GM21619 (cell line): Measurements from ENCODE around the gene NKAIN4.

Source experiments
- ATAC-seq: cut with Tn5 transposase; IDR thresholded peaks from one replicate; pipeline ENCODE4 v1.9.1; 2021; ENCODE audit not compliant: unreplicated experiment

NKAIN4 gene

DNA sequence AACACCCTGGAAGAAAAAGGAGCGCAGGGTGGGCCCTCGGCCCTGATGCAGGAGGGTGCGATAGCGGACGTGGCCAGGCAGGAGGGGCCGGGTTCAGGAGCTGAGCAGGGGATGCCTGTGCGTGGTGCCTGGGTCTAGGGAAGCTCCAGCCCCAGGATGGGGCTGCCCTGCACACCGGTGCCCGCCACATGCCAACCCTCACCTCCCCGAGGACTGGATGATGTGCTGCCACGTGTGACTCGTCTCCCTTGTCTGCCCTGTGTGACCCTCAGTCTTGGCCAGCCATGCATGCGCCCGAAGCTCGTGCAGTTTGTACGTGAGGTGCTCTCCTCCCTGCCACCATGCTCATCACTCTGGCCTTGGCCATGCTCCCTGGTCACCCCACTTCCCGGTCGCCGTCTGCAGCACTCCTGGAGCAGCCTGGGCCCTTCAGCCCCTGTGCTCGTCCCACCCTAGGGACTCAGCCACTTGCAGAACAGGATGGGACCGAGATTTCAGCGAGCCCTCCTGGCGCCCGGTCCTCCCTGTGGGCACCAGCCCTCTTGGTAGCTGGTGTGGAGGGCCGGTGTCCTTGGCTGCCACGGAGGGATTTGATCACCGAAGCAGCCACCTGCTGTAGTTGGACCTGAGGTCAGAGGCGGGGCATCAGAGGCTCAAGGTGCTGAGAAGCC lies 34.5 kb upstream of the NKAIN4 start:
- ATAC-seq: no peak

DNA sequence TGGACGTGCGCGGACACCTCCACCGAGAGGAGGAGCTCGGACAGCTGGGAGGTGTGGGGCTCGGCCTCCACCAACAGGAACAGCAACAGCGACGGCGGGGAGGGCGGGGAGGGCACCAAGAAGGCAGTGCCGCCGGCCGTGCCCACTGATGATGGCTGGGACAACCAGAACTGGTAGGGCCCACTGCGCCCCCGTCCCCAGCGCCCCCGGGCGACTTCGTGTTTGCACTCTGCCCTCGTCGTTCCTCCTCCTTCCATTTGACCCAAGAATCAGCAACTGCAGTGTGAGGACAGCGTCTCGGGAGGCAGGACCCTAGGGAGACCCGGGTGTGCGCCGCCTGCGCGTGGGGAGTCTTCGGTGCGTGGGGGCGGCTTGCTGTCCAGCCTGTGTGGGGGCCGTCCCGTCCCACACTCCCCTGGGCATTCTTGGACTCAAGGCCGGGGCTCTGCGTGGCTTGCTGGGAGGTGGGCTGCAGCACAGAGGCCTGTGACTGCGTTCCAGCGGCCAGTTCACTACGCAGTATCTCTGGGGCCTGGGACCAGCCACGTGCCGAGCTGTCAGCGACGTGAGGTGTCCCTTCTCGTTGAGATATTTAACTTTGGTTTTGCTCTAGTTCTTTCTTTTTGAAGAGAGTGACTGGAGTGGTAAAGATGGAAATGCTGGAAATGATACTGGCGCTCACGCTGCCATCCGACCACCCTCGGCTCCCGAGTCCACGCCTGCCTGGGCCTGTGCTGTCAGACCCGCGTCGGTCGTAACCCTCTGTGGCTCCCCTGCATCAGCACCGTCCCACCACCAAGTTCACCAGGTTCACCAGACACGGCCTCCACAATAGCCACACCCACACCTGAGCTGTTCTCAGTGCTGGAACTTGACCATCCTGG lies 33.7 kb upstream of the NKAIN4 start:
- no peak for ATAC-seq

DNA sequence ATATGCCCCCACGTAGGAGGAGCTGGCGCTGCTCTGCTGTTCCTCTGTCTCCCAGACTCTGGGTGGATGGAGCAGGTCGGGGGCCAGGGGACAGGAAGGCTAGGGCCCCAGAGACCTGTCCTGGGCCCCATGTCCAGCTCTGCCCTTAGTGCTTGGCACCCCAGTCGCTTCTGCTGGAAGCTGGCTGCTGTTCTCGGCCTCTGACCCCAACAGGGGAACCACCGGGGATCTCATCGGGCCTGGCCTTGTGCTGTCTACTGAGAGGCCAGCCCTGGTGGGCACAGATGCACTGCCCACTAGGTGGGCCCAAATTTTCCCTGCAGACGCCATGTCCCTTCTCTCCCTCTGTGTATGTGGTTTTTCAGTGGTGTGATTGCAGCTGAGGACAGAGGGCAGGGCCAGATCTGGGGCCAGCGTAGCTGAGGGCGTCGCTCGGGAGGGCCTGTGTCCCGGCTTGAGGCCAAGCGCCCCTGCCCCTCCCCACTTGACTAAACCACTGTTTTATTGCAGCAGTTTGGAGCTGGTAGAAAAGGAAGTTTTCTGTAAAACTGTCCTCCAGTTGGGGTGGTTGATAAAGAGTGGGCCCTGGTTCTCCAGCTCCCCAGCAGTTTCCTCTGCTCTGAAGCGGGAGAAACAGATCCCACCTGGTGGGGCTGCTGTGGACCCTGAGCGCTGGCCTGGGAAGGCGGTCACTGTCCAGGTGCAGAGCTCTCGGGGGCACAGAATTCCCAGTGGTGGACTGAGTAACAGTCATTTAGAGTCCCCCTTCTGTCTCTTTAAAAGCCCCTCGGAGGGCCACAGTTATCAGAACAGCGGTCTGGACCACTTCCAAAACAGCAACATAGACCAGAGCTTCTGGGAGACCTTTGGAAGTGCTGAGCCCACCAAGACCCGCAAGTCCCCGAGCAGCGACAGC lies 32.8 kb upstream of the NKAIN4 start:
- ATAC-seq: no peak

DNA sequence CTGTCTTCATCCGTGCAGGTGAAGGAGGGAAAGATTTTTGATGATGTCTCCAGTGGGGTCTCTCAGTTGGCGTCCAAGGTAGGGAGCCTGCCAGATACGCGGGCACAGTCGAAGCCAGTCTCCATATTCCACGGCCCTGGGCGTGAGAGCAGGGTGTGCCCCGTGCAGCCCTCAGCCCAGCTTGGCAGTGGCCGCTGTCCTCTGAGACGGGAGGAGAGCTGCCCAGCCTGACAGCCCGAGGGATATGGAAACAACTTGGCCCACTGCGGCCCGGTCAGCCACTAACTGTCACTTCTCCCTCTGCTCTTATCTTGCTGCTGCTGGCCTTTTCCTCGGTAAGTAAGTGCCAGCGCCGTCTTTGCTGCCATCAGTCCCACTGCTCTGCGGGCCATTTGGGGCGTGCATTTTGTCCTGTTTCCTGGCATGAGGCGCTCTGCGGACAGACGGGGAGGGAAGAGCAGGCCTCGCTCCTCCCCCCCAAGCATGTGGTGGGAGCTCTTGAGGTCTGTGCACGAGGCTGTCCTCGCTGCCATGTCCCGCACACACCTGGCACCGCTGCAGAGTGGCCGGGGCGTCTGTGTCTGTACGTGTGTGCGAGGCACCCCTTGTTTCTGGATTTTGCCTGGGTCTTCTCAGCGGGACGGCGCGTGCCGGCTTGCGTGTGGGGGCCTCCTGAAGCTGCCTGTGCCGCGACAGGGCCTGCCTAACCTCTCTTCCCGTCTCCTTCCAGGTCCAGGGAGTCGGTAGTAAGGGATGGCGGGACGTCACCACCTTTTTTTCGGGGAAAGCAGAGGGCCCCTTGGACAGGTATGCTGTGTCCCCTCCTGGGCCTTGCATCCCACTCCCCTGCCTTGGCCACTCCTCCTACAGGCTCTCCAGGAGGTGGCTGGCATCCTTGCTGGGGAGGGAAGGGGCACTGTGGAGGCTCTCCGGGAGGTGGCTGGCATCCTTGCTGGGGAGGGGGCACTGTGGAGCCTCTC lies 31.7 kb upstream of the NKAIN4 start:
- no peak for ATAC-seq

DNA sequence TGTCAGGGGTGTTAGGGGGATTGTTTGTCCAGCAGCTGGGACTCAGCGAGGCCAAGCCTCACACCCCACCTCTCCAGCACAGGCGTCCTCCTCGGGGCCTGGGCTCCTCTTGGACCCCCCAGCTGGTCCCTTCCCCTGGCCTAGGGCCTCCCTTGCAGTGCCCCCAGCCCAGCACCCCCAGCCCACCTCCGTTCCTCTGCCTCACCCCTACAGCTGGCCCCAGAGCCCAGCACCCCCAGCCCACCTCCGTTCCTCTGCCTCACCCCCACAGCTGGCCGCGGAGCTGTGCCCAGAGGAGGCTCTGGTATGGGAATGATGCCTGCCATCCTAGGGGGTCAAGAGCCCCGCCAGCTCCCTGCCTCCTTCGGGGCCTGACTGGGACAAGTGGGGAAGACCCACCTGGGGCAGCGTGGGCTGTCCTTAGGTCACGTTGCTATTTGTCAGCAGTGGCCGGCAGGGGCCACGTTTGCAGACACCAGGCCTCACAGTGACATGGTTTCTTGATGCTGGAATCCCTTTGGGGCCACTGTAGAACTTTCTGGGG lies 30.8 kb upstream of the NKAIN4 start:
- no peak for ATAC-seq

DNA sequence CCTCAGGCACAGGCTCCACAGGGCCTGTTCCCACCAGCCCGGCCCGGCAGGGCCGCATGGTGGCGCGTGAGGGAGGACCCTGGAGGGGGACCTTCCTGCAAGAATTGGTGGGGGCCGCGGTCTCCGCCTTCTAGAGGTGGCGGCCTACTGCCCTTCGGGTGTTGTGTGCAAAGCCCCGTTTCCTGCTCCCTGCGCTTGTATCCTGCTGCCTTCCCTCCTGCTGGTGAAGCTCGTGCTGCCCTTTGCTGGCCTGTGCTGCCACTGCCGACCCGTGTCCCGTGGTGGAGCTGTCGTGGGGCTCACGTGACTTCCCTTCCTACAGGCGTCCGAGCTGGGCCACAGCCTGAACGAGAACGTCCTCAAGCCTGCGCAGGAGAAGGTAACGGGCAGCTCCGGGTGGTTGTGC lies 30.3 kb upstream of the NKAIN4 start:
- no peak for ATAC-seq

DNA sequence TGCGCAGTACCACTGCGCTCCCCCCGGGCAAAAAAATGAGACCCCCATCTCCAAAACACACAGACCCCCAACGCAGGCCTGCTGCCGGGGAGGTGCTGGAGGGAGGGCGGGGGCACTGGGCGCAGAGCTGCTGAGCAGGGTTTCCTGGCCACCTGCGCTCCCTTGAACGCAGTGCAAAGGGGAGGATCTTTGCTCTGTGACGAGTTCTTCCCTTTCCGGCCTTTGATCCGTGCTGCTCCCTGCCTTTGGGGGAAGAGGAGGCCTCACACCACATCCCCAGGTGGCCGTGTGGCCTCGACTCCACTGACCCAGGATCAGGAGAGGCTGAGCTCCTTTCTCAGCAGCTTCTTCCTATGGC lies 29.8 kb upstream of the NKAIN4 start:
- ATAC-seq: no peak

DNA sequence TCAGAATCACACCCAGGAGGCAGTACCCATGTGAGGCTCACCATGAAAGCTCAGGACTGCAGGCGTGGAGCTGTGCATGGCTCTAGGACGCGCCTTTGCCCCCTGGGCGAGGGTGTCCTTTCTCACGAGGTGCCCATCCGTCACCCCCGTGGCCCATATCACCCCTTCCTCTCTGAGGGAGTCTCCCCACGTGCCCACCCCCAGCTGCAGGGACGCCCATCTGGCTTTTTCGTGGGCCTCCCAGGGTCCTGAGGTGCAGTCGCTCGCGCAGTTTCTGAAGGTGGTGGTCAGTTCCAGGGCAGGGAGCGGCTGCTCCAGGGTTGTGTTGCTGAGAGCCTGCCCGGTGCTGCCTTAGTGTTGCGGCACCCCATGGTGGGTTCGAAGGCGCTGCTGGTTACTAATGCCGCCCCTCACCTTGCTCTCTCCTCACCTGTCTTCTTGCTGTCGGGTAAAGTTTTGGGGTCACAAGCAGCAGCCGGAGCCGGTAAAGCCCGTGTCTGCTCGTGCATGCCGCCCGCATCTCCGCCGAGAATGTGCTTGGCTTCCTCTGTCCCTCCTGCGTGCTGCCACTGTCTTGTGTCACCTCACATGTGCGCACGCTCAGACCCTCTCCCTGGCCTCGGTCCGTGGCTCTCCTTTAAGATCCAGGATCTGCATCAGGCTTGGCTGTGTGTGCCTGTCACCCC lies 29.3 kb upstream of the NKAIN4 start:
- ATAC-seq: no peak

DNA sequence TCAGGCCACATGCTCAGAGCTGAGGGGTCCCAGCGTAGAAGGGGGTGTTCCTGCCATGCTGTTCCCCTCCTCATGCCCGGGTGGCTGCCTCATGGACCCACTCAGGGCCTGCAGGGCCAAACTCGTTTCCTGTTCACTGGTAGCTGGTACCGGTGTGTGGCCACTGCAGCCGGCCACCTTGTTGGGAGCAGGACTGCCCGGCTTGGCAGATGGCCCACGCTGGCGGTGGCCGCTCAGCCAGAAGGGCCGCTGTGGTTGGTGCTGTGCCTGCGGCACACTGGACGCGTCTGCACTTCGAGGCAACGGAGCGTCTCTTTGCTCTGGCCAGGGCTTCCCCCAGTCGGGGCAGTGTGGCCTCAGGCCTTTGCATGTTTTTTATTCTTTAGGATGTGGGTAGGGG lies 28.7 kb upstream of the NKAIN4 start:
- ATAC-seq: no peak

DNA sequence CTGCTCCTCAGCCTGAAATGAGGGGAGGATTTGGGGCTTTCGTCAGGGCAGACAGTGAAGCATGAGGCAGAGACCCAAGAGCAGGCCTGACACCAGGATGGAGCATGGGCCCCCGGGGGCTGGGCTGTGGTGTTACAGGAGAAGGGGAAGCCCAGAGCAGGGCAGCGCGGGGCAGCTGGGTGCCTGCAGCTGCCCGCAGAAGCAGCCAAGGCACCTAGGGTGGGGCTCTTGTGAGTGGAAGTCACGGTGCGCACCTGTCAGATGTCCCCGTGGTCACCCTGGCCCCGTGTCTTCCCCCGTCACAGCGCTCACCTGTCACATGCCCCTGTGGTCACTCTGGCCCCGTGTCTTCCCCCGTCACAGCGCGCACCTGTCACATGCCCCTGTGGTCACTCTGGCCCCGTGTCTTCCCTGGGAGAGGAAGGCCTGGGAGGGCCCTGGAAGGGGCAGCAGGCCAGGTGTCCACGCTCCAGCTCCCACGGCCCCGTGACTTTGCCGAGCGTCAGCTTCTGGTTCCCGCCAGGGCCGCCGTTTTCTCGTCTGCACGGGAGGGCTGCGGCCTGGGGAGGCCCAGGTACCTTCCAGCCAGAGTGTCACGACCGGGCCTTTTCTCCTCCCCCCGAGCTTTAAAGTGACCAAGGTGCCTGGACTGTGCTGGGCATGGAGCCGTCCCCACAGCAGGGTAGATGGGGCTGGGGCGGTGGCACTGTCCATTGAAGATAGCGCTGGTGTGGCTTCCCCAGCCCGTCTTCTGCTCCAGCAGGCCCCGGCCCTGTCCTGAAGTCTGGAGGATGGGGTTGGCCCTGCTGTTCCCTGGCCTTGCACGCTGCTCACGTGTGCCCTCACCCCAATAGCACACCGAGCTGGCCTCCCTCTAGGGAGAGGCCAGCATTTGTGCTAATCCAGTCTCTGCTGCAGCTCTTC lies 27.7 kb upstream of the NKAIN4 start:
- ATAC-seq: no peak

DNA sequence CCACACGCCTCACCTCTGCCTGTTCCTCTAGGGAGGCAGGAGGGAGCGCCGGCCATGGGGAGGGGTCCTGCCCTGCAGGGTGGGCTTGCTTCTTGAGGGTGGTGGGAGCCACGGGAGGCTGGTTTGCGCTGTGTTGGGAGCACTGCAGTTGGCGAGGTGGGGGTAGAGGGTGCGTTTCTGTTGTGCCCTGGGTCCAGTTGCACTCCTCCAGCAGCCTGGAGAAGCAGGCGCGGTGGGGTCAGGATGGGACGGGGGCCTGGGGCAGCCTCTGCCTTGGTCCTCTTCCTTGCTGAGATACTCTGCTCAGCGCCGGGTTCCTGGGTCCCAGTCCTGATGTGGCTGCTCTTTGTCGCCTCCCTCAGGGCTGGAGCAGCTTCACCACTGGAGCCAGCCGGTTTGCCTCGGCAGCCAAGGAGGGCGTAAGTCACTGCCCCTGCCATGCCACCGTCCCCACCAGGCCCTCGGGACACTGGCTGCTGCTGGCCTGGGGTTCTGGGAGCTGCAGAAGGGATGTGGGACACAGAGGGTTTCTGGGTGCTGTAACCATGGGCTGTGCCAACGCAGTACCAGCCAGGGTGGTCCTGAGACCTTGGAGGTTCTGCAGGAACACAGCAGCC lies 26.8 kb upstream of the NKAIN4 start:
- no peak for ATAC-seq

DNA sequence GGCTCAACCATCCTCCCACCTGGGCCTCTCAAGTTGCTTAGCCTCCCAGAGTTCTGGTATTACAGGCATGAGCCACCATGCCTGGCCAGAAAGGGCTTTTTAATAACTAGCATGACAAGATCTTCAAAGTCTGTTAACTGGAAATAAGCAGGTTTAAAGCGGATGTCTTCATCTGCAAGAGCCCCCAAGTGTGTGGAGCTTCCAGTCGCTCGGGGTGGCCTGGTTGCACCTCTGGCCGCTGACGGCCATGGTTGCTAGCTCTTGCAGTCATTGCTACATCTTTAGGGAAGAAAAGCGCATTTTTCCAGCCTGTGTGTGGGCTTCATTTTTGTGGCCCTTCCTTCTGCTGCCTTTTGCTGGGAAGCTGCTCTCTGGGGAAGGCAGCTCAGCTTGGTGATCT lies 26.1 kb upstream of the NKAIN4 start:
- no peak for ATAC-seq

DNA sequence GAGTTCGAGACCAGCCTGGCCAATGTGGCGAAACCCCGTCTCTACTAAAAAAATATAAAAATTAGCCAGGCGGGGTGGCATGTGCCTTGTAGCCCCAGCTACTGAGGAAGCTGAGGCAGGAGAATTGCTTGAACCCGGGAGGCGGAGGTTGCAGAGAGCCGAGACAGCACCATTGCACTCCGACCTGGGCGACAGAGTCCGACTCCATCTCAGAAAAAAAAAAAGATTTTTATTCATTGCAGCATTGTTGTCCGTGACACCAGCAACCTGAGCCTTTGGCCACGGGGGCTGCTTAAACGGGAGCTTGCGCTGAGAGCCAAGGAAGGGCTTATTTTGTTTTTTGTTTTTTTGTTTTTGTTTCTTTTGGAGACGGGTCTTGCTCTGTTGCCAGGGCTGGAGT lies 25.7 kb upstream of the NKAIN4 start:
- no peak for ATAC-seq

DNA sequence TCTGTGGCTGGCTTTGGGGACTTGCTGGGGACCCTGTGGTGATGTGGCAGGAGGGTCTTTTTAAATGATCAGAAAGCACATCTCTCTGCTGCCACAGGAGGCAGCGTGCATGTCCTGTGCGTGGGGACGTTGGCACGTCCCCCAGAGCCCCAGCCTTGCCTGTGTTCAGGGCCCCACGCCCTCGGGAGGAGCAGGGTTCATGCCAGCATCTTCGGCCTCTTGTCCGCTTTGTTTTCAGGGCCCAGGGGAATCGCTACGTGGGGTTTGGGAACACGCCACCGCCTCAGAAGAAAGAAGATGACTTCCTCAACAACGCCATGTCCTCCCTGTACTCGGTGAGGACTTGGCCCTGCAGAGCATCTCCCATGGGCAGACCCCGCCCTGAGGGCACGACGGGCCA lies 24.4 kb upstream of the NKAIN4 start:
- no peak for ATAC-seq

DNA sequence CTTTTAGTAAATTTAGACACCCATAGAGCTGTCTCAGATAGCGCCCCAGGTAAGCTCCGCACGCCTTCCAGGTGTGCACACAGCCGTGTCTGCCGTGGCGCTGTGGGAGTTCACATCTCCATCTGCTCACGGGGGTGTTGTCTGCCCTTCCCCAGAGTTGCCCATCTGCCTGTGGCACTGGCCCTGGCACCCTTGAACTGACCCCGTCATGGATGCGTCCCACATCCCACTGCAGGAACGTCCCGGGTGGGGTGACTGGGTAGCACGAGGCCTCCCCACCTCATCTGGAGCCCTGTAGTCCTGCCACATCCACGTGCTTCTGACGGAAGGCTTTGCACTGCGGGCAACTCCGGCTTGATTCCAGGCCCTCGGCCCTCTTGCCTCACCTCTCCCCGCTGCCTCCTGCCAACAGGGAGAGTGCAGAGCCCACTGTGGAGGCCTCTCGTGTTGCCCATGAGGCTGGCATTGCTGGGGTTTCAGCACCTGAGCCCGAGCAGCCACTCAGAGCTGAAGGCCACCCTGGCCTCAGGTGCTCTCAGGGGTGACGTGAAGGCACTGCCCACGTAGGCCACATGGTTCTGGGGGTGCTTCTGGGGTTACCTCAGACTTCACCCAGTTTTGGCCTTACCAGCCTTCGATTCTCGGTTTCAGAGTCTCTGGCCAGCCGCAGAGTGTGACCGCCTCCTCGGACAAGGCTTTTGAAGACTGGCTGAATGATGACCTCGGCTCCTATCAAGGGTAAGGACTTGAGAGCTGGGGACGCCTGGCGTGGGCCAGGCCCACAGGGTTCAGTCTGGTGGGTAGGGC lies 23.4 kb upstream of the NKAIN4 start:
- no peak for ATAC-seq

DNA sequence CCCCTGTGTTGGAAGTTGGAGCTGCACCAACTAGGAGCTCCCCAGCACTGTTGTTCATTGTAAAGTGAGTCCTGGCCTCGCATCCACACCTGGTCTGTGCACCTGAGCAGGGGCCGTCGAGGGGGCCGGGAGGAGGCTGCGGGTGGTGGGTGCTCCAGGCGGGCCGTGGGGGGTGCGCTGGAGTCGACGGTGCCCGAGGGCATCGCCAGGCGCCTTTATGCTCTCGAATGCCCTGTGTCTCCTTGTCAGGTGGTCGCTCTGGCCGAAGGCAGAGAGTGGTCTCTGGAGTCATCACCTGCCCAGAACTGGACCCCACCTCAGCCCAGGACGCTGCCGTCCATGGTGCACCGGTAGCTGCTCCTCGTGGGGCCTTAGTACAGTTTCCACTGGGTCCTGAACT lies 22.7 kb upstream of the NKAIN4 start:
- no peak for ATAC-seq

DNA sequence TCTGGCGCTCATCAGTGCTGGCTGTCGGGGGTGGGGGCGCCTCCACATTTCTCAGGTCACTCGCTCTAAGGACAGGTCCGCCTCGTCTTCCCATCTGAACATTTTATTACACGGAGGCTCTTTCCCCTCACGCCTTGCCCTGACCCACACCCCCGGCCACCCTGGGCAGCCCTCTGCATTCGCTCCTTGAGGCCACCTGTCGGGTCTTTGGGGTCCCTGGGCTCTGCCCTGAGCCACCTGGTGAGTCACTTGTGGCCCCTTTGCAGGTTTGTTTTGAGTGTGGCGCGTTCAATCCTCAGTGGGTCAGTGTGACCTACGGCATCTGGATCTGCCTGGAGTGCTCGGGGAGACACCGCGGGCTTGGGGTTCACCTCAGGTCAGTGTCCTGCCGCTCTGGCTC lies 21.6 kb upstream of the NKAIN4 start:
- no peak for ATAC-seq
